ENCODE results near the gene ZFP36L1. TPM values are rescaled to one million over a fixed set of nuclear protein-coding genes. Genes with fewer than 3 reads are reported as not detected.

The ZFP36L1 gene
- total and polyA plus RNA-seq, 9 of the 15 experiments (the other 6 are each of a cell fraction or from before 2014, with no cell fraction given): 1.3 to 26.6 (median 3.7) TPM

GRCh38 chr14:68823434-68824206 lies 30.8 kb upstream of the ZFP36L1 start:
- ChIA-PET CTCF (ENCODE audit: low intra/inter-chr PET ratio) (no interaction called here), POLR2A (interaction anchor here (0.6 to 1.5 kb wide), 2 partner anchors 30 to 374 kb away, joined by 3 to 4 read pairs; partner anchors contain the start of gene ZFP36L1)
- intact Hi-C loops (cut with micrococcal nuclease): no loop called here
- Histone ChIP-seq H3K4me3 (no peak overlapping the region), H2AFZ (ENCODE audit: low read depth, low read length) (no peak overlapping the region), H3K27ac (ENCODE audit: extremely low read depth, low read depth, low read length) (no peak overlapping the region), H3K79me2 (ENCODE audit: control insufficient read depth, insufficient read depth, low read length) (no peaks in the 10 kb centered on the region), H3K36me3 (ENCODE audit: control insufficient read depth, insufficient read depth, low read length) (no peaks in the 10 kb centered on the region), H4K20me1 (replicated peaks; ENCODE audit: control insufficient read depth, insufficient read depth, low read length) (no peaks in the 10 kb centered on the region), H3K4me2 (ENCODE audit: insufficient read depth, low read length) (no peak overlapping the region), H3K9me3 (replicated peaks; ENCODE audit: control insufficient read depth, insufficient read depth, low read depth, low read length) (no peaks in the 10 kb centered on the region), H3K9ac (ENCODE audit: insufficient read depth in 1 of 2, low read depth in 2 of 2, low read length in 2 of 2) (no peak overlapping the region), H3K27me3 (ENCODE audit: control insufficient read depth in 2 of 2, insufficient read depth in 2 of 2, low read length in 2 of 2) (no peaks in the 10 kb centered on the region), H3K4me1 (replicated peaks in 1 of 2; ENCODE audit: control insufficient read depth in 2 of 2, insufficient read depth in 2 of 2, low read length in 2 of 2) (peaks cover 13 to 19% of the 10 kb centered on the region in 2 experiments; a peak in 4 of 5 replicates), H3K9me1 (ENCODE audit: control insufficient read depth, insufficient read depth, low read length) (no peaks in the 10 kb centered on the region)
- ATAC-seq (no peak), FAIRE-seq (no peak), DNase-seq (ENCODE audit: extremely low read depth in 1 of 4, low spot score in 3 of 4) (no peak)
- BruUV-seq (replicated peaks): no TSS peak
- 83% methylated on average over 6 of the region's 8 CpGs for WGBS (ENCODE audit: insufficient coverage, low coverage, missing lambda C conversion rate)
- in situ Hi-C loops (cut with MboI): loop anchor here (10.0 kb wide), 2 partner anchors 579 to 889 kb away; no protein-coding TSS in a partner anchor
- TF ChIP-seq TOE1 (IDR thresholded peaks at IDR 0.05; ENCODE audit: borderline replicate concordance): no peak
- no peak for TF ChIP-seq TOE1 (CRISPR knock-in tag; IDR thresholded peaks at IDR 0.05; ENCODE audit: borderline replicate concordance, low read depth)
- TF ChIP-seq JUND (IDR thresholded peaks at IDR 0.05; ENCODE audit: borderline replicate concordance, low read depth, low read length): no peak
- TF ChIP-seq JUND (tag; IDR thresholded peaks at IDR 0.05; ENCODE audit: borderline replicate concordance, low read depth, low read length): no peak
- no peak for TF ChIP-seq ZNF24 (IDR thresholded peaks at IDR 0.05)
- TF ChIP-seq, protein P1, sequence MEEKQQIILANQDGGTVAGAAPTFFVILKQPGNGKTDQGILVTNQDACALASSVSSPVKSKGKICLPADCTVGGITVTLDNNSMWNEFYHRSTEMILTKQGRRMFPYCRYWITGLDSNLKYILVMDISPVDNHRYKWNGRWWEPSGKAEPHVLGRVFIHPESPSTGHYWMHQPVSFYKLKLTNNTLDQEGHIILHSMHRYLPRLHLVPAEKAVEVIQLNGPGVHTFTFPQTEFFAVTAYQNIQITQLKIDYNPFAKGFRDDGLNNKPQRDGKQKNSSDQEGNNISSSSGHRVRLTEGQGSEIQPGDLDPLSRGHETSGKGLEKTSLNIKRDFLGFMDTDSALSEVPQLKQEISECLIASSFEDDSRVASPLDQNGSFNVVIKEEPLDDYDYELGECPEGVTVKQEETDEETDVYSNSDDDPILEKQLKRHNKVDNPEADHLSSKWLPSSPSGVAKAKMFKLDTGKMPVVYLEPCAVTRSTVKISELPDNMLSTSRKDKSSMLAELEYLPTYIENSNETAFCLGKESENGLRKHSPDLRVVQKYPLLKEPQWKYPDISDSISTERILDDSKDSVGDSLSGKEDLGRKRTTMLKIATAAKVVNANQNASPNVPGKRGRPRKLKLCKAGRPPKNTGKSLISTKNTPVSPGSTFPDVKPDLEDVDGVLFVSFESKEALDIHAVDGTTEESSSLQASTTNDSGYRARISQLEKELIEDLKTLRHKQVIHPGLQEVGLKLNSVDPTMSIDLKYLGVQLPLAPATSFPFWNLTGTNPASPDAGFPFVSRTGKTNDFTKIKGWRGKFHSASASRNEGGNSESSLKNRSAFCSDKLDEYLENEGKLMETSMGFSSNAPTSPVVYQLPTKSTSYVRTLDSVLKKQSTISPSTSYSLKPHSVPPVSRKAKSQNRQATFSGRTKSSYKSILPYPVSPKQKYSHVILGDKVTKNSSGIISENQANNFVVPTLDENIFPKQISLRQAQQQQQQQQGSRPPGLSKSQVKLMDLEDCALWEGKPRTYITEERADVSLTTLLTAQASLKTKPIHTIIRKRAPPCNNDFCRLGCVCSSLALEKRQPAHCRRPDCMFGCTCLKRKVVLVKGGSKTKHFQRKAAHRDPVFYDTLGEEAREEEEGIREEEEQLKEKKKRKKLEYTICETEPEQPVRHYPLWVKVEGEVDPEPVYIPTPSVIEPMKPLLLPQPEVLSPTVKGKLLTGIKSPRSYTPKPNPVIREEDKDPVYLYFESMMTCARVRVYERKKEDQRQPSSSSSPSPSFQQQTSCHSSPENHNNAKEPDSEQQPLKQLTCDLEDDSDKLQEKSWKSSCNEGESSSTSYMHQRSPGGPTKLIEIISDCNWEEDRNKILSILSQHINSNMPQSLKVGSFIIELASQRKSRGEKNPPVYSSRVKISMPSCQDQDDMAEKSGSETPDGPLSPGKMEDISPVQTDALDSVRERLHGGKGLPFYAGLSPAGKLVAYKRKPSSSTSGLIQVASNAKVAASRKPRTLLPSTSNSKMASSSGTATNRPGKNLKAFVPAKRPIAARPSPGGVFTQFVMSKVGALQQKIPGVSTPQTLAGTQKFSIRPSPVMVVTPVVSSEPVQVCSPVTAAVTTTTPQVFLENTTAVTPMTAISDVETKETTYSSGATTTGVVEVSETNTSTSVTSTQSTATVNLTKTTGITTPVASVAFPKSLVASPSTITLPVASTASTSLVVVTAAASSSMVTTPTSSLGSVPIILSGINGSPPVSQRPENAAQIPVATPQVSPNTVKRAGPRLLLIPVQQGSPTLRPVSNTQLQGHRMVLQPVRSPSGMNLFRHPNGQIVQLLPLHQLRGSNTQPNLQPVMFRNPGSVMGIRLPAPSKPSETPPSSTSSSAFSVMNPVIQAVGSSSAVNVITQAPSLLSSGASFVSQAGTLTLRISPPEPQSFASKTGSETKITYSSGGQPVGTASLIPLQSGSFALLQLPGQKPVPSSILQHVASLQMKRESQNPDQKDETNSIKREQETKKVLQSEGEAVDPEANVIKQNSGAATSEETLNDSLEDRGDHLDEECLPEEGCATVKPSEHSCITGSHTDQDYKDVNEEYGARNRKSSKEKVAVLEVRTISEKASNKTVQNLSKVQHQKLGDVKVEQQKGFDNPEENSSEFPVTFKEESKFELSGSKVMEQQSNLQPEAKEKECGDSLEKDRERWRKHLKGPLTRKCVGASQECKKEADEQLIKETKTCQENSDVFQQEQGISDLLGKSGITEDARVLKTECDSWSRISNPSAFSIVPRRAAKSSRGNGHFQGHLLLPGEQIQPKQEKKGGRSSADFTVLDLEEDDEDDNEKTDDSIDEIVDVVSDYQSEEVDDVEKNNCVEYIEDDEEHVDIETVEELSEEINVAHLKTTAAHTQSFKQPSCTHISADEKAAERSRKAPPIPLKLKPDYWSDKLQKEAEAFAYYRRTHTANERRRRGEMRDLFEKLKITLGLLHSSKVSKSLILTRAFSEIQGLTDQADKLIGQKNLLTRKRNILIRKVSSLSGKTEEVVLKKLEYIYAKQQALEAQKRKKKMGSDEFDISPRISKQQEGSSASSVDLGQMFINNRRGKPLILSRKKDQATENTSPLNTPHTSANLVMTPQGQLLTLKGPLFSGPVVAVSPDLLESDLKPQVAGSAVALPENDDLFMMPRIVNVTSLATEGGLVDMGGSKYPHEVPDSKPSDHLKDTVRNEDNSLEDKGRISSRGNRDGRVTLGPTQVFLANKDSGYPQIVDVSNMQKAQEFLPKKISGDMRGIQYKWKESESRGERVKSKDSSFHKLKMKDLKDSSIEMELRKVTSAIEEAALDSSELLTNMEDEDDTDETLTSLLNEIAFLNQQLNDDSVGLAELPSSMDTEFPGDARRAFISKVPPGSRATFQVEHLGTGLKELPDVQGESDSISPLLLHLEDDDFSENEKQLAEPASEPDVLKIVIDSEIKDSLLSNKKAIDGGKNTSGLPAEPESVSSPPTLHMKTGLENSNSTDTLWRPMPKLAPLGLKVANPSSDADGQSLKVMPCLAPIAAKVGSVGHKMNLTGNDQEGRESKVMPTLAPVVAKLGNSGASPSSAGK (IDR thresholded peaks at IDR 0.05): no peak
- TF ChIP-seq NR4A1 (CRISPR knock-in tag; IDR thresholded peaks at IDR 0.05): no peak
- no peak for TF ChIP-seq NR4A1 (tag; IDR thresholded peaks at IDR 0.05)
- TF ChIP-seq USF1 (CRISPR knock-in tag; IDR thresholded peaks at IDR 0.05): no peak
- TF ChIP-seq ILK (tag; IDR thresholded peaks at IDR 0.05; ENCODE audit: borderline replicate concordance, low read depth): no peak
